DMS53 (cell line): ENCODE results near the gene BPIFB3.
"Not testable (repeated sequence)": the region's sequence is repeated elsewhere in the genome, so short reads cannot be mapped to it uniquely, and the experiment has no call there.

Source experiments
- DNase-seq: peaks from one replicate; lab custom pipeline; 2025; lab: John Stamatoyannopoulos, UW

BPIFB3 gene

DNA sequence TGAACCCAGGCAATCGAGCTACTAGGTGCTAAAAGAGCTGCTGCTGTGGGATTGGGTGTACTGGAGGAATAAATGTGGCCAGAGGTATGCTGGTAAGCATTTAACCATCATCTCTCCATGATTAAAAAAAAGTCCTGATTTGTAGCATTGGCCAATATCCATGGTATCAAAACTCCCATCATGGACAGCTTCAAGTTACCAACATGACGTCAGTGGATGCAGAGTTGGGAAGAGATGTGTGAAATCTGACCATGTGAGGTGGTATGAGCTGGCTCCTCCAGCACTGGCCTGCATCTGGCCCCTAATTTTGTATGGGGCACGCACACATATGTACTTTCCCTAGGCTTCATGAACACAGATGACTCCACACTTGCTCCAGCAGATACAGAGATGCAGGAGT is 37.4 kb downstream of the BPIFB3 start:
- no peak for DNase-seq

- DNase-seq, result no peak
Measured at GRCh38 chr20:33091693-33092092, 38.0 kb downstream of the BPIFB3 start.

DNA sequence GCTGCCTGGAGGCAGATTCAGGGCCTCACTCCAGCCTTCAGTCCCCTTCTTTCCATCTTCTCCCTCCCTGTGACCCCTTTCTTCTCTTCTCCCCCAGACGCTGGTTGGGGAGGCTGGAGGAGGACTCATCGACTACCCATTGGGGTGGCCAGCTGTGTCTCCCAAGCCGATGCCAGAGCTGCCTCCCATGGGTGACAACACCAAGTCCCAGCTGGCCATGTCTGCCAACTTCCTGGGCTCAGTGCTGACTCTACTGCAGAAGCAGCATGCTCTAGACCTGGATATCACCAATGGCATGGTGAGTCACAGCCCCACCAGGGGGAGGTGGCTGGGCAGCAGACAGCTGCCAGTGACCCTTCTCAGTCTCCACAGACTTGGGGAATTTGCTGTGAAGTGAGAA is 38.7 kb downstream of the BPIFB3 start:
- DNase-seq, result no peak

DNA sequence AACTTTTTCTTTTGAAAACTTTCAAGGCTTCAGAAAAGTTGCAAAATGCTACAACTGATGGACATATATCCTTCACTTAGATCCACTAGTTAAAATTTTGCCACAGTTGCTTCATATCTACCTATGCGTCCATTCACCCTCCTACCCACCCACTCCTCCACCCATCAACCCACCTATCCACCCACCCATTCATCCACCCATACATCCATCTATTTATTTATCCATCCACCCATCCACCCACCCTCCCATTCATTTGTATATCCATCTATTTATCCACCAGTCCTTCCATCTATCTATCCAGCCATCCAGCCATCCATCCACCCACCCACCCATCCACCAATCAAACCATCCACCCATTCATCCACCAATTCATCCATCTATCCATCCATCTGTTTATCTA is 39.4 kb downstream of the BPIFB3 start:
- DNase-seq, result no peak

- DNase-seq, result no peak
Measured at GRCh38 chr20:33093582-33093981, 39.9 kb downstream of the BPIFB3 start.

DNA sequence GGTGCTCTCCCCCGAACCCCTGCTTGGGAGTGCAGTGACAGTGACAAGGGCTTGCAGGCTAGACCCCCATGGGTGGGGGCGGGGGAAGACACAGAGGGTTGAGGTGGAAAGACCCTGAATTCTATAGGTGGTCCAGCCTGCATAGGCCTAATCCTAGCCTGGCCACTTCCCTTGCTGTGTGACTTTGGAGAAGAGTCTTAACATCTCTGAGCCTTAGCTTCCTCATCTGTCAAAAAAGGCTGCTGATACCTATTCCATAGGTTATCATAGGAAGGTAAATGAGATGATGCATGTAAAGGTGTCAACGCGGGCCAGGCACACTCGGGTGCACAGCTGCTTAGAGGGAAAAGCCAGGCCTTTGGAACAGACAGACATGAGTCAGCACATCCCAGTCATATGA is 41.5 kb downstream of the BPIFB3 start:
- DNase-seq, result no peak

DNA sequence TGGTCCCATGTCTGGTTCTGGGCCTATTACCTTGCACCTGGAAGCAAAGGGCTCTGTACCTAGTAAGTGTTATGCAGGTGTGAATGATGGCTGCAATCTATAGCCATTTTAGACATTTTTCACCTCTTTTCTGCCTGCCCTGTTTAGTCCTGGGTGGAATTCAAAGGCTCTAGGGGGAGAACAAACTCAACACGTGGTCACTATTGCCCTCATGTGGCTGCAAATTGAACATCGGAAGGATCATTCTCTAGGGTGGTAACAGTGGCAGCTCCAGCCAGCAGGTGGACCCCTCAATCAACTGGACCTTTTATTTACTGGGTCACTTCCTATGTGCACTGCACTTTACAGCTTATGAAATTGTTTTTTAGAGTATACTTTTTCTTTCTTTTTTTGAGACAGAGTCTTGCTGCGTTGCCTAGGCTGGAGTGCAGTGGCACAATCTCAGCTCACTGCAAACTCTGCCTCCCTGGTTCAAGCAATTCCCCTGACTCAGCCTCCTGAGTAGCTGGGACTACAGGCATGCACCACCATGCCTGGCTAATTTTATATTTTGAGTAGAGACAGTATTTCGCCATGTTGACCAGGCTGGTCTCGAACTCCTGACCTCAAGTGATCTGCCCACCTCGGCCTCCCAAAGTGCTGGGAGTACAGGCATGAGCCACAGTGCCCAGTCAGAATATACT is 42.3 kb downstream of the BPIFB3 start:
- DNase-seq, result peak; percentile 62

GRCh38 chr20:33097001-33097400 is 43.3 kb downstream of the BPIFB3 start:
- no peak for DNase-seq

DNA sequence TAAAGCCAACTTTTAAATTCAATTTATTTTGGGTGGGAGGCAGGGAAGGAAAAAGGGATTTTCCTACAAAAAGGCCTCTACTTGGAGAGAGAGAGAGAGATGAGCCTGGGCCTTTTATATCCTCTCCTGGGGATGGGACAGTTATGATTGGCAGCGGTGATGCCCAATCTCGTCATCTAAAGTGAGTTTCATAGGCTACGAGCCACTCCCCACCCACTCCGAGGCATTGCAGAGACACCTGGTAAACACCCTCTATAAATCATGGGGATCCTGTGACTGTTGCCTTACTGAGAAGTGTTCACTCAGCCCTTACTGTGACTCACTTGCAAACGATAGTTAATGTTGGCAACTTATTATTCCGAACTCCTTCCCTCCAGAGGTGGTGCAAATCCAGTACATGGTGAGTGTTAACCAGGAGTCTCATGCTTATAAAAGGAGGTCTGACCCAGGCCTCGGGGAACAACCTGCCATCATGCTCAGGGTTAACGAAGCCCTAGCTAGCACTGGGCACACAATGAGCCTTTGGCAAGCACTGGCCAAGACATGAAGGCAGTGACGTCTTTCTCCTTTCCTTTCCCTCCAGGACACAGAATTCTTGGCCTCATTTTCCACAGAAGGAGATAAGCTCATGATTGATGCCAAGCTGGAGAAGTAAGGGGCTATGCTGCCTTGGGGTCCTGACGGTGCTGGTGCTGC is 46.3 kb downstream of the BPIFB3 start:
- DNase-seq, result no peak

- DNase-seq, result no peak
Measured at GRCh38 chr20:33103556-33103955, 49.9 kb downstream of the BPIFB3 start.

DNA sequence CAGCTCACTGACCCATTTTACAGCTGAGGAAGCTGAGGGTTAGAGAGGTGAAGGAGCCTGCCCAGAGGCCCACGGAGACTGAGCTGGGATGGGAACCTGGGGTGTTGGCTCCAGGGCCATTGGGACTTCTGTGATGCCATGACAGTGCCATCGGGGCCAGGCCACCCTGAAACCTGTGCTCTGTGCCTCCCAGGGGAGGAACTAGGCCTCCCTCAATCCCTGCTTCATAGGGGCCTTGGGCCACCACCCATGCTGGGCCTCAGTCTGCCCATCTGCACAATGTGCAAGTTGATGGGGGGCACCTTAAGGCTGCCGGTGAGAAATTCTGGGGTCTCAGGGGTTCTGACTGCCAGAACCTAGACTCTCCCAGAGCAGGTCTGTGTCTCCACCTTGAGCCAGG is 50.6 kb downstream of the BPIFB3 start:
- DNase-seq, result no peak

DNA sequence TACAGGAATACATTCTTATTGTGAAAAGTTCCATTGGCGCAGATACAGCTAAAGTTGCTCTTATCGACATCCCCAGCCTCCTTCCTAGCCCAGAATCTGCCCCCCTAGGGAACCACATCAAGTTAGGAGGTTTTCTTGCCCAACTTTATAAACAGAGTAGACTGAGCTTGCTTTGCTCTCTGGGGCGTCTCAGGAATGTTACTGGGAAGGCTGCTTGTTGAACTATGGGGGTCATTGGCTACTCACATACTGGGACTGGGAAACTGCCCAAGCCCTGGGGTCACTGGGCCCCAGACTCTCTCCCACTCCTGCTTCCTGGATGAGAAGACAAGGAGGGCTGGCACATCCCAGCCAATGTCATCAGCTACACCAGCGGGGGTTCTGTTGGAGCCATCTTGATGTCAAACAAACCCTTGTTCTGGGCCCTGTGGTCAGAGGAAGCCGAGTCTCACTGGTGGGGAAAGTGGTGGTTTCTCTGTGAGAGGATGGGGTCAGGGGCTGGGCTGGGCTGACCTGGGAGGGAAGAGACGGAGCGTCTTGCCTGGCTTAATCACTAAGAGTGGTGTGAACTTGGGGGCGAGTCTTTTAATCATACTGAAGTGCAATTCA is 51.7 kb downstream of the BPIFB3 start:
- DNase-seq, result no peak

DNA sequence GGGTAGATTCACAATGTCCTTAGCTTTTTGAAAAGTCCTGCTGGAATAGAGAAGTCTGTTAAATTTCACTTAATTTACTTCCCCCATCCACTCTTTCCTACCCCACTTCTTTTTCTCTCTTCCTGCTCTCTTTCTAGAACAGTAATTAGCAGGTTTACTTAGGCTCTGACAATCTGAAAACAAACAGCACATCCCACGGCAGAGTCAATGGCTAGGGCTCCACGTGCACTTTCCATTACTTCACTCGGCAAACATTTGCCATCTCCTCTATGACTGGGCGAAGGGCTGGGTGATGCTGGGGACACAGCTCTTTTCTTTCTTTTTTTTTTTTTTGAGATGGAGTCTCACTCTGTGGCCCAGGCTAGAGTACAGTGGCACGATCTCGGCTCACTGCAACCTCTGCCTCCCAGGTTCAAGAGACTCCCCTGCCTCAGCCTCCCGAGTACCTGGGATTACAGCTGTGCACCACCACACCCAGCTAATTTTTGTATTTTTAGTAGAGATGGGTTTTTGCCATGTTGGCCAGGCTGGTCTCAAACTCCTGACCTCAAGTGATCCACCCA is 52.4 kb downstream of the BPIFB3 start:
- DNase-seq, result peak; percentile 24

DNA sequence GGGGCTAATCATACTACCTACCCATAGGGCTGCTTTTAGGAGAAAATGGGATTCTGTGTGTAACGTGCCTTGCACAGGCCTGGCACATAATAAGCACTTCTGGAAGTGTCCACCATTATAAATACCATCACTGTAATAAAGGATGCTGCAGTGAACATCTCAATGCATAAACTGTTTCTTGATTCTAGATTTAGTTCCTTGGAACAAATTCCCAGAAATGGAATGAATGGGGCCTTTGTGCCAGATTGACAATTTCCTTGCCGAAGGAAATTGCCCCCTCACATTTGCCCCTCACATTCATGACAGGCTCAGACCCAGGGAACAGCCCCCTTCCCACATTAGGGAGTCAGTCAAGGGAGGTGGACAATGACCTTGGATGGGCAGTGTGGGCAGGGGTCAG is 55.0 kb downstream of the BPIFB3 start:
- DNase-seq, result no peak

DNA sequence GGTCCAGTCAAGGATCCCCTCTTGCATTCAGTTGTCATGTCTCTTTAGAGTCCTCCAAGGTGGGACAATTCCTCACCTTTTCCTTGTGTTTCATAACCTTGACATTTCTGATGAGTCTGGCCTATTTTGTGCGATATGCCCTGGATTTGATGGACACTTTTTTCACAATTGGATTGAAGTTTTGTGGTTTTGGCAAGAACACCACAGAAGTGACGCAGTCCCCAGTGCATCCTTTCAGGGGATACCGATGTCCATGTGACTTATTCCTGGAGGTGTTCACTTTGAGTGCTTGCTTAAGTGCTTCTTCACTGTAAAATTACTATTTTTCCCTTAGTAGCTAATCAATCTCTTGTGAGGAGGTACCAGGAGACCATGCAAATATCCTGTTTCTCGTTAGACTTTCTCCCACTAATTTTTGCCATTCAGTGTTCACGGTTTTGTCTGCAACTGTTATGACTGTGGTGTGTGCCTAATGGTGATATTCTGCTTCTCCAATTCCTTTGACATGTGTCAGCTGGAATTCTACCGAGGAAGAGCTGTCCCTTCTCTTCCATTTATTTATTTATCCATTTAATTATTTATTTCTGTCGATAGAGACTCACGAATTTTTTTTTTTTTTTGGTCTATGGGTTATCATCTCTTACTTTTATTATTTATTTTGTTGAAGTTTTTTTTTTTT is 56.6 kb downstream of the BPIFB3 start:
- no peak for DNase-seq

- DNase-seq, result no peak
Measured at GRCh38 chr20:33111306-33111705, 57.6 kb downstream of the BPIFB3 start.

DNA sequence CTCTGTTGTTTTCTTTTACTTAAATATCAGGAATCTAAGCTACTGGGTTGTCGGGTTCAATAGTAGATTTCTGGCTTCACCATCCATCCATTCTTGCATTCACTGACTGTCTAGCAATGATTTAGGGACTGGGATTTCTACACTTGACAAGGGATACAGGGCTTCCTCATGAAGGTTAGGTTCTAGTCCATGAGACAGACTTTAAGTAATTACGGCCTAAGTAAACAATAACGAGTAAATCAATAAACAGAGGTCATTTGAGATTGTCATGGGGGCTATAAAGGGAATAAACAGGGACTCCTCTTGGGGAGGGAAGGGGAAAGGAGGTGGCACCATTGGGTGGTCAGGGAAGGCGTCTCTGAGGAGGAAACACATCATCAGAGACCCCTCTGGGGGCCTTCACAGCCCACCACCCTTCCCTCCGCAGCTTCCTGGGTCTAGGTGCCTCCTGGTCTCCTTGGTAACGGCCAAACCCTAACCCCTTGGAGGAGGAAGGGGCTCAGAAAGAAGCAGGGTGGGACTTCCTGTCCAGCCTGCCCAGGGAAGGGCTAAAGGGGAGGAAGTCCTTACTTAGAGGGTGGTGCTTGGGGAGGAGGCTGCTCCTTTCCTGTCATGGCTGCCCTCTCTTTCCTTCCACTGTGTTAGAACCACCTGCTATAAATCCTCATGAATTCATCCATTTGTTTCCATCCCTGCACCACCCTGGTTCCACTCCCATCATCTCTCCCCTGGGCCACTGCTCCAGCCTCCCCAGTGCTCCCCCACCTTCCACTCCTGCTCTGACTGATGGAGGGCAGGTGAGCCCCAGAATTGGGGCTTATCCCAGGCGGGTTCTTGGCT is 59.1 kb downstream of the BPIFB3 start:
- no peak for DNase-seq

DNA sequence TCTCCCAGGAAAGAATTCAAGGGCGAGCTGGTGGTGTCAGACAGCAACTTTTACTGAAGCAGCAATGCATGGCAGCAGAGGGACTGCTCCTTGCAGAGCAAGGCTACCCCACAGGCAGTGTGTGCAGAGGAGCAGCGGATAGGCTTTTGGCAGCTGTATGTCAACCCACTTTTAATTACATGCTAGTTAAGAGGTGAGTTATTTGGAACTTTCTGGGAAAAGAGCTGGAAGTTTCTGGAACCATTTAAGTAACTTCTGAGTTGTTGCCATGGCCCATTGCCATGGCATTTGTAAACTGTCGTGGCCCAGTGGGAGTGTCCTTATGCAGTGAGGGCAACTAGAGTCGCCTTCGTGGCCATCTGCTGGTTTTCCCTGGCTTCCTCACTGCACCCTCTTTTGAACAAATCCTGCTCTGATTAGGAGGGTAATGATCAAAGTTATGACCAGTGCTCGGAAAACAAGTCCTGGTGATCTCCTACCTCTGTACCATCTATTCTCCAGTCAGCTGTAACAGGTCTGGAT is 59.7 kb downstream of the BPIFB3 start:
- no peak for DNase-seq

- not testable (repeated sequence) for DNase-seq
Measured at GRCh38 chr20:33115501-33115900, 61.8 kb downstream of the BPIFB3 start.

GRCh38 chr20:33119725-33120720 is 66.3 kb downstream of the BPIFB3 start:
- DNase-seq, result no peak
